K562 (cell line): ENCODE results near the gene AACS. TPM values are rescaled to one million over a fixed set of nuclear protein-coding genes. Genes with fewer than 3 reads are reported as not detected.
A peak's percentile ranks its signal among the peaks of the same experiment; 100 is the strongest.

ENCODE experiments used
- BHLHE40 ChIP-seq: IDR thresholded peaks from 2 replicates; pipeline ENCODE4 v1.6.1; 2011; ENCODE audit warnings: low read length, improper control_type of control experiment
- CBFA2T2 ChIP-seq: fragments of 450-650 bp; conservative IDR thresholded peaks from 2 replicates; pipeline ENCODE4 v1.6.1; 2017; ENCODE audit warnings: mild to moderate bottlenecking
- HDGF ChIP-seq: fragments of 450-650 bp; IDR thresholded peaks from 2 replicates; pipeline ENCODE4 v1.6.1; 2016
- HNRNPL ChIP-seq: fragments of 200-400 bp; formaldehyde crosslinking; IDR thresholded peaks from 2 replicates; pipeline ENCODE4 v1.6.1; 2017; ENCODE audit warnings: low read depth, mild to moderate bottlenecking, low read length
- L3MBTL2 ChIP-seq: fragments of 450-650 bp; IDR thresholded peaks from 2 replicates; pipeline ENCODE4 v1.6.1; 2016; ENCODE audit warnings: mild to moderate bottlenecking, moderate library complexity
- MEIS2 ChIP-seq: fragments of 450-650 bp; IDR thresholded peaks from 2 replicates; pipeline ENCODE4 v1.6.1; 2014; ENCODE audit warnings: mild to moderate bottlenecking; ENCODE audit not compliant: partially characterized antibody
- PCBP2 ChIP-seq: fragments of 200-400 bp; formaldehyde crosslinking; IDR thresholded peaks from 2 replicates; pipeline ENCODE4 v1.6.1; 2018; ENCODE audit warnings: low read length, low read depth, mild to moderate bottlenecking, moderate library complexity; ENCODE audit not compliant: poor library complexity, severe bottlenecking
- RAD51 ChIP-seq: fragments of 450-650 bp; IDR thresholded peaks from 2 replicates; pipeline ENCODE4 v1.7.1; 2016; ENCODE audit warnings: low read depth, mild to moderate bottlenecking, borderline replicate concordance
- RBM25 ChIP-seq: fragments of 200-400 bp; formaldehyde crosslinking; IDR thresholded peaks from 2 replicates; pipeline ENCODE4 v1.6.1; 2018; ENCODE audit warnings: low read length, low read depth, moderate library complexity; ENCODE audit not compliant: severe bottlenecking
- REST ChIP-seq, 2 experiments: fragments of 450-650 bp; formaldehyde crosslinking in 1 of 2; IDR thresholded peaks; 2 replicates each; pipeline versions ENCODE4 v1.4.0 to v1.6.1; 2014 to 2020; ENCODE audit warnings: mild to moderate bottlenecking in 2 of 2, borderline replicate concordance in 1 of 2, low read depth in 1 of 2
- RNF2 ChIP-seq: sonication (generic); IDR thresholded peaks from 2 replicates; pipeline ENCODE4 v1.6.1; 2016
- SMARCB1 ChIP-seq: IDR thresholded peaks from 2 replicates; pipeline ENCODE4 v1.6.1; 2011; ENCODE audit warnings: improper control_type of control experiment, low read depth; ENCODE audit not compliant: insufficient read length
- SOX6 ChIP-seq: fragments of 450-650 bp; IDR thresholded peaks from 2 replicates; pipeline ENCODE4 v1.6.1; 2014; ENCODE audit warnings: mild to moderate bottlenecking
- TOE1 ChIP-seq, 2 experiments: fragments of 450-650 bp in 1 of 2; sonication (generic) in 1 of 2; formaldehyde crosslinking in 1 of 2; IDR thresholded peaks; 2 replicates each; pipeline versions ENCODE4 v1.7.1 to v1.8.0; 2016 to 2022; ENCODE audit warnings: borderline replicate concordance in 2 of 2, mild to moderate bottlenecking in 2 of 2, antibody characterized with exemption in 1 of 2, inconsistent platforms in 1 of 2, low read depth in 1 of 2, missing genetic modification reagents in 1 of 2, moderate library complexity in 1 of 2
- ZC3H8 ChIP-seq: fragments of 450-650 bp; IDR thresholded peaks from 2 replicates; pipeline ENCODE4 v1.6.1; 2017
- ZNF589 ChIP-seq: fragments of 200-800 bp; sonication (Bioruptor generic); IDR thresholded peaks from 2 replicates; pipeline ENCODE4 v1.6.1; 2016; ENCODE audit warnings: low read depth, missing genetic modification characterization, missing compliant biosample characterization
- polyA plus RNA-seq, 8 experiments: library from polyadenylated mRNA; depleted of rRNA in 4 of 8; stranded (reverse) in 5 of 8; unstranded in 3 of 8; fragments of >200 nt; fragmentation: Nextera tagmentation in 2 of 8; fragmentation: Illumina TruSeq in 1 of 8; extraction: Ambion mirVana in 2 of 8; extraction: Trizol in 1 of 8; gene quantifications; 2 replicates each; pipeline versions ENCODE4 v1.2.1 to v1.2.3, GENCODE V29; 2011 to 2014; ENCODE audit warnings: inconsistent platforms in 1 of 8, missing spikeins in 1 of 8
- total RNA-seq, 7 experiments: library from RNA; depleted of rRNA in 6 of 7; stranded (reverse); fragments of >200 nt in 6 of 7; fragmentation: Illumina TruSeq in 2 of 7; extraction: Trizol in 2 of 7; gene quantifications; 2 replicates each; pipeline versions ENCODE4 v1.2.1 to v1.2.3, GENCODE V29; 2011 to 2021; ENCODE audit warnings: low replicate concordance in 1 of 7
- TF ChIP-seq, protein P1 (sequence below): sonication (generic); formaldehyde crosslinking; IDR thresholded peaks from 2 replicates; pipeline ENCODE4 v1.8.0; 2022; ENCODE audit warnings: mild to moderate bottlenecking, missing genetic modification reagents
- TF ChIP-seq, protein P2 (sequence below): fragments of 450-650 bp; IDR thresholded peaks from one replicate; pipeline ENCODE4 v1.6.1; 2018; ENCODE audit warnings: mild to moderate bottlenecking, moderate library complexity; ENCODE audit not compliant: partially characterized antibody
- TF ChIP-seq, protein P3 (sequence below): sonication (generic); formaldehyde crosslinking; IDR thresholded peaks from 2 replicates; pipeline ENCODE4 v1.9.0; 2022; ENCODE audit warnings: mild to moderate bottlenecking, missing genetic modification reagents

The AACS gene
- total and polyA plus RNA-seq, 9 of the 15 experiments (the other 6 are each of a cell fraction or from before 2014, with no cell fraction given), result 2.4 to 13.0 (median 6.0) TPM

- TF ChIP-seq, protein P1, sequence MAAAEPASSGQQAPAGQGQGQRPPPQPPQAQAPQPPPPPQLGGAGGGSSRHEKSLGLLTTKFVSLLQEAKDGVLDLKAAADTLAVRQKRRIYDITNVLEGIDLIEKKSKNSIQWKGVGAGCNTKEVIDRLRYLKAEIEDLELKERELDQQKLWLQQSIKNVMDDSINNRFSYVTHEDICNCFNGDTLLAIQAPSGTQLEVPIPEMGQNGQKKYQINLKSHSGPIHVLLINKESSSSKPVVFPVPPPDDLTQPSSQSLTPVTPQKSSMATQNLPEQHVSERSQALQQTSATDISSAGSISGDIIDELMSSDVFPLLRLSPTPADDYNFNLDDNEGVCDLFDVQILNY (CRISPR knock-in tag), result no peak
- TF ChIP-seq CBFA2T2 (peak; percentile 73), HDGF (no peak), PCBP2 (no peak), ZC3H8 (no peak), L3MBTL2 (peak; percentile 64), ZNF589 (CRISPR knock-in tag) (no peak), HNRNPL (no peak), RAD51 (peak; percentile 97), MEIS2 (no peak), BHLHE40 (peak; percentile 41; the same call in 1 of the 2 replicates), SOX6 (peak; percentile 24; the same call in 1 of the 2 replicates), SMARCB1 (no peak), RBM25 (peak; percentile 15), TOE1 (IDR thresholded peaks at IDR 0.05; ENCODE audit: borderline replicate concordance) (peak; percentile 94), TOE1 (CRISPR knock-in tag; IDR thresholded peaks at IDR 0.05; ENCODE audit: borderline replicate concordance, low read depth) (no peak), RNF2 (no peak), REST (IDR thresholded peaks at IDR 0.05; ENCODE audit: borderline replicate concordance) (peak; percentile 64), REST (CRISPR knock-in tag; IDR thresholded peaks at IDR 0.05; ENCODE audit: low read depth) (no peak)
- TF ChIP-seq, protein P2, sequence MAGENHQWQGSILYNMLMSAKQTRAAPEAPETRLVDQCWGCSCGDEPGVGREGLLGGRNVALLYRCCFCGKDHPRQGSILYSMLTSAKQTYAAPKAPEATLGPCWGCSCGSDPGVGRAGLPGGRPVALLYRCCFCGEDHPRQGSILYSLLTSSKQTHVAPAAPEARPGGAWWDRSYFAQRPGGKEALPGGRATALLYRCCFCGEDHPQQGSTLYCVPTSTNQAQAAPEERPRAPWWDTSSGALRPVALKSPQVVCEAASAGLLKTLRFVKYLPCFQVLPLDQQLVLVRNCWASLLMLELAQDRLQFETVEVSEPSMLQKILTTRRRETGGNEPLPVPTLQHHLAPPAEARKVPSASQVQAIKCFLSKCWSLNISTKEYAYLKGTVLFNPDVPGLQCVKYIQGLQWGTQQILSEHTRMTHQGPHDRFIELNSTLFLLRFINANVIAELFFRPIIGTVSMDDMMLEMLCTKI, result no peak
- TF ChIP-seq, protein P3, sequence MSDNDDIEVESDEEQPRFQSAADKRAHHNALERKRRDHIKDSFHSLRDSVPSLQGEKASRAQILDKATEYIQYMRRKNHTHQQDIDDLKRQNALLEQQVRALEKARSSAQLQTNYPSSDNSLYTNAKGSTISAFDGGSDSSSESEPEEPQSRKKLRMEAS (CRISPR knock-in tag), result 0 out of 2 replicates have a peak, but pooled peaks have one; percentile 47
Observed at GRCh38 chr12:125151284-125151683, 86.0 kb downstream of the AACS start (continued).
